GM10266 (cell line): ENCODE measurements around the gene MGRN1.

ENCODE experiments used
- DNase-seq: peaks from one replicate; pipeline ENCODE4 v3.0.0; 2012; ENCODE audit errors: extremely low spot score
- TF ChIP-seq, protein P1 (sequence below): IDR thresholded peaks from 2 replicates; pipeline ENCODE4 v1.5.1; 2012; ENCODE audit warnings: mild to moderate bottlenecking, low read depth; ENCODE audit not compliant: control insufficient read depth, insufficient read depth; ENCODE audit errors: missing control alignments

MGRN1 gene

DNA sequence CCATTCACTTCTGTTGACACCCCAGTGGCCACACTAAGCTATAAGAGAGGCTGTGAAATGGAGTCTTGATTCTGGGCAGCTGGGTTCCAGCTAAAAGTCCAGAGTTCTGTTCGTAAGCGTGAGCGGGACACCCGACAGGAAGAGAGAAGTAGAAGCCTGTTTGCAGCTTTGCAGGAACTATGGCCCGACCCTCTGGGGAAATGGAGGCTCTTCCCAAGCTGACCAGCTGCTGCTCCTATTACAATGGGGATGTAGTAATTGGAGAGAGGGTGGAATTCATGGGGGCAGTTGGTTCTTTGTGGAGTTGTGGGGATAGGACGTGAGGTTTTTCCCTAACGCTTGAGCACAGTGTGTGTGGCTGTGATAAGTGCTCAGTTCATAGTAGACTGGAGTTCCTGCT is 38.3 kb upstream of the MGRN1 start:
- DNase-seq, result no peak
- TF ChIP-seq, protein P1, sequence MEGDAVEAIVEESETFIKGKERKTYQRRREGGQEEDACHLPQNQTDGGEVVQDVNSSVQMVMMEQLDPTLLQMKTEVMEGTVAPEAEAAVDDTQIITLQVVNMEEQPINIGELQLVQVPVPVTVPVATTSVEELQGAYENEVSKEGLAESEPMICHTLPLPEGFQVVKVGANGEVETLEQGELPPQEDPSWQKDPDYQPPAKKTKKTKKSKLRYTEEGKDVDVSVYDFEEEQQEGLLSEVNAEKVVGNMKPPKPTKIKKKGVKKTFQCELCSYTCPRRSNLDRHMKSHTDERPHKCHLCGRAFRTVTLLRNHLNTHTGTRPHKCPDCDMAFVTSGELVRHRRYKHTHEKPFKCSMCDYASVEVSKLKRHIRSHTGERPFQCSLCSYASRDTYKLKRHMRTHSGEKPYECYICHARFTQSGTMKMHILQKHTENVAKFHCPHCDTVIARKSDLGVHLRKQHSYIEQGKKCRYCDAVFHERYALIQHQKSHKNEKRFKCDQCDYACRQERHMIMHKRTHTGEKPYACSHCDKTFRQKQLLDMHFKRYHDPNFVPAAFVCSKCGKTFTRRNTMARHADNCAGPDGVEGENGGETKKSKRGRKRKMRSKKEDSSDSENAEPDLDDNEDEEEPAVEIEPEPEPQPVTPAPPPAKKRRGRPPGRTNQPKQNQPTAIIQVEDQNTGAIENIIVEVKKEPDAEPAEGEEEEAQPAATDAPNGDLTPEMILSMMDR, result no peak

DNA sequence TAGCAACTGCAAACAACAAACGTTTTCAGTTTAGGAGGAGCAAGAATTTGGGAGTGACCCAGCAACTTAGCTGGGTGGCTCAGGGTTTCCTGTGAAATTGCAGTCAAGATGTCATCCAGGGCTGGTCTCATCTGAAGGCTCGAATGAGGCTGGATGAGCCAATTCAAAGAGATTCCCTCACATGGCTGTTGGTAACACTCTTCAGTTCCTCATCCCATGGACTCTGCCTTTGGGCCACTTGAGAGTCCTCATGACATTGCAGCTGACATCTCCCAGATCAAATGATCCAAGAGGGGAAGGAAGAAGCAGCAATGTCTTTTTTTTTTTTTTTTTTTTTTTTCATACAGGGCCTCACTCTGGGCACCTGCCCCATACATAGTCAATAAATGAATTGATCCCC is 36.2 kb upstream of the MGRN1 start:
- TF ChIP-seq, protein P1, result no peak
- no peak for DNase-seq

DNA sequence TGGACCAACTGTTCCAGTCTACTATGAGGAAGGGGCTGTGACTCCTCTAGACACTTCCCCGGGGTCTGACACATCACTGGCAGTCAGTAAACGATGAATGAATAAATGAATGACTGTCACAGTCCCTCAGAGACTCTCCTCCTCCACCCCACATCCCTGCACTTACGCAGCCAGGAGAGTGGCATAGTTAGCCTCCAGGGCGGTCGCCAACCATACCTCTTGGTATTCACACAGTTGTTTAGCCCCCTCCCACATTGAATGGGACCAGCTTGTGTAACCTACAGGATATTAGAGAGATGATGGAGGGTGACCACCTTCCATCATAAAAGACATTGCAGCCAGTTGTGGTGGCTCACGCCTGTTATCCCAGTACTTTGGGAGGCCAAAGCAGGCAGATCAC is 35.7 kb upstream of the MGRN1 start:
- TF ChIP-seq, protein P1, result no peak

DNA sequence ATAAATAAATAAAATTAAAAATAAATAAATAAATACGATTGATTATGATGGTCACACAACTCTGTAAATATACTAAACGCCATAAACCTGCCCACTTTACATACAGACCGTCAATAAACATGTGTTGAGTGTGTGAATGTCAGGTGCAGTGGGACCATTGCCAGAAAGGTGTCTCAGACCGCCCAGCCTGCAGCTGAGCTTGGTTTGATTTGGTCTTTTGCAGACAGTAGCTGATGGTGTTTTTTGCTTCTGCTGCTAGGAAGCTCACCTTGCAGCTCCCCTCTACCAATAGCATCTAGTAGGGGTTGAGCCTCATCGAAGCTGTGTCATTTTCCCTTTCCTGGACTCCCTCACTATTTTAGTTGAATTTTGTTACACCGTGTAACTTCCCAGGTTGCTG is 33.4 kb upstream of the MGRN1 start:
- DNase-seq, result no peak
- TF ChIP-seq, protein P1, result no peak

More for the DNA sequence above, 35.7 kb upstream of the MGRN1 start:
- no peak for DNase-seq

DNA sequence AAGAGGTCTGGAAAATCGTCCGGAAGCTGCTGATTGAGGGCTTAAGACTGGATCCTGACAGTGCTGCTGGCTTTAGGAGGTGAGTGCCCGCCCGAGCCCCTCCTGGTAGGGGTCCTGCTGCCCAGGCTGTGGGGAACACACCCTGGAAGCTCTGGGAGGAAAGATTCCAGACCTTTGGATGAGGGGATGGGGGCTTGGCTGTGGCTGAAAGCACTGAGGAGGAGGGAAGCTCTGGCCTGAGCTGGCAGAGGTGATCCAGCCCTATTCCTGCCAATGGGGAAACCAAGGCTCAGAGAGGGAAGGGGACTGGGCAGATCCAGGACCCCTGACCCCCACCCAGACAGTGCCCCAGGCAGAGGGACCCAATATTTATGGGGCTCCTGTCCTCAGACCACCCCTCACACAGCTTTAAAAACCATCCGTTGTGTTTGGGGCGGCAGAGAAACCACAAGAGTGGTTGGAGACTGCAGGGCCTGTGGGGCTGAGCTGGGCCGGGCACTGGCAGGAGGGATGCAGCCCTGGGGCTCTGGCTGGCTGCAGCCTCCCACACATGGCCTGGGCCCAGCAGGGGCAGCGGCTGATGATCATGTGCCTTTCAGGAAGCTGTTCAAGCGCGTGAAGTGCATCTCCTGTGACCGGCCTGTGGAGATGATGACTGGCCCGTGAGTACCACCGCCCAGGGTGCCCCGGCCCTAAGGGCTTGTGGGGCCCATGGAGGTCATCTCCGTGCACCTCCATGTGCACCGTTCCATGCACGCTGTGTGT is 32.7 kb upstream of the MGRN1 start:
- no peak for DNase-seq
- TF ChIP-seq, protein P1, result no peak

DNA sequence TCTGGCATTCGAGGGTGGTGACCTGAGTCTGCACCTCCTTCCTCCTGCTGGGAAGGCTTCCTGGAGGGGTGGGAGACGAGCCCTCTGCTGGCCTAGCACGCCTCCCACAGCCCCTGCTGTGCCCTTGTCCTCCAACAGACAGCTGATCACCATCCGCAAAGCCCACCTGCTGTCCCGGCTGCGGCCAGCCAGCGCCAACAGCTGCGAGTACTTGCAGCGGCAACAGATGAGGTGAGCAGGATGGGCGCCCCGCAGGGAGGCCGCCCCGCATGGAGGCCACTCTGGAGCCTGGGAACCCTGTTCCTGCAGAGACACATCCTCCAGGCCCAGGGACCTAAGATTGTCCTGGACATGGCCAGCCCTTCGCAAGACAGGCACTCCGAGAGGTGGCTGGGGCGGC is 31.5 kb upstream of the MGRN1 start:
- TF ChIP-seq, protein P1, result no peak
- DNase-seq, result no peak
